GM10266 (cell line): ENCODE measurements around the gene PIP5K1B.

ENCODE experiments used
- DNase-seq: peaks from one replicate; pipeline ENCODE4 v3.0.0; 2012; ENCODE audit errors: extremely low spot score
- TF ChIP-seq, protein P1 (sequence below): IDR thresholded peaks from 2 replicates; pipeline ENCODE4 v1.5.1; 2012; ENCODE audit warnings: mild to moderate bottlenecking, low read depth; ENCODE audit not compliant: control insufficient read depth, insufficient read depth; ENCODE audit errors: missing control alignments

PIP5K1B gene

DNA sequence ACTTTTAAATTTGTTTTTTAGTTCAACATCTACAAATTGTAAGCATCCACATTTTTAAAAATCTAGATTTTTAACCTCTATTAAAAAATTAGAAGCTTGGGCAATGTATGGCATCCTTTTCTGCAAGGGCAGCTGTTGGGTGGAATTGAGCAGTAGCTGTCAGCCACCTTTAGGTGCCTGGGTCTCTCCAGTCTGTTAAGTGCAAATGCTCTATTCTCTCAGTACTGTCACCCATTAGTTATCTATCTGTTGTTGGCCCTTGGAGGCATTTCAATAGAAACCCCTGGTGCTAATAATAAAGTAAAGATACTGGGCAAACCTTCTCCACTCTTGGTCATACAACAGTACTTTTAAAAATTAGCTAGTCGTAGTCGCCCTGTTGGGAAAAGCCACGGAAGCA, 63.6 kb downstream of the PIP5K1B start:
- no peak for DNase-seq
- TF ChIP-seq, protein P1, sequence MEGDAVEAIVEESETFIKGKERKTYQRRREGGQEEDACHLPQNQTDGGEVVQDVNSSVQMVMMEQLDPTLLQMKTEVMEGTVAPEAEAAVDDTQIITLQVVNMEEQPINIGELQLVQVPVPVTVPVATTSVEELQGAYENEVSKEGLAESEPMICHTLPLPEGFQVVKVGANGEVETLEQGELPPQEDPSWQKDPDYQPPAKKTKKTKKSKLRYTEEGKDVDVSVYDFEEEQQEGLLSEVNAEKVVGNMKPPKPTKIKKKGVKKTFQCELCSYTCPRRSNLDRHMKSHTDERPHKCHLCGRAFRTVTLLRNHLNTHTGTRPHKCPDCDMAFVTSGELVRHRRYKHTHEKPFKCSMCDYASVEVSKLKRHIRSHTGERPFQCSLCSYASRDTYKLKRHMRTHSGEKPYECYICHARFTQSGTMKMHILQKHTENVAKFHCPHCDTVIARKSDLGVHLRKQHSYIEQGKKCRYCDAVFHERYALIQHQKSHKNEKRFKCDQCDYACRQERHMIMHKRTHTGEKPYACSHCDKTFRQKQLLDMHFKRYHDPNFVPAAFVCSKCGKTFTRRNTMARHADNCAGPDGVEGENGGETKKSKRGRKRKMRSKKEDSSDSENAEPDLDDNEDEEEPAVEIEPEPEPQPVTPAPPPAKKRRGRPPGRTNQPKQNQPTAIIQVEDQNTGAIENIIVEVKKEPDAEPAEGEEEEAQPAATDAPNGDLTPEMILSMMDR = no peak

DNA sequence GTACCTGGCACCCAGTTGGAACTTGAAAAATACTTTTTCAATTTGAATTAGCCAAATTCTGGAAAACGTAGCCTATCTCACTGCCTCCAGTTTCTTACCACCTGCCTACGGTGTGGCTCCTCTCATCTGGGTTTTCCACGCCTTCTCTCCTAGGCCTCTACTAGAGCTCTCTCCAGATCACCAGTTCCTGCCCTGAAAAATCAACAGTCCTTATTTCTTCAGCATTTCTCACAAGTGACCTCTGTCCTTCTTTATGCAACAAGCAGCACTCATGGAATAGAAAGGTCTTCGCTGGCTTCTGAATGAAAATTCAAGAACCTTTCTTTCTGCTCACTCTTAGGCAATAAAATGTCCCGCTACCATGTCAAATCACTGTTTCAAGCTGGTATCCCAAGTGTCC, 64.8 kb downstream of the PIP5K1B start:
- TF ChIP-seq, protein P1 = no peak

DNA sequence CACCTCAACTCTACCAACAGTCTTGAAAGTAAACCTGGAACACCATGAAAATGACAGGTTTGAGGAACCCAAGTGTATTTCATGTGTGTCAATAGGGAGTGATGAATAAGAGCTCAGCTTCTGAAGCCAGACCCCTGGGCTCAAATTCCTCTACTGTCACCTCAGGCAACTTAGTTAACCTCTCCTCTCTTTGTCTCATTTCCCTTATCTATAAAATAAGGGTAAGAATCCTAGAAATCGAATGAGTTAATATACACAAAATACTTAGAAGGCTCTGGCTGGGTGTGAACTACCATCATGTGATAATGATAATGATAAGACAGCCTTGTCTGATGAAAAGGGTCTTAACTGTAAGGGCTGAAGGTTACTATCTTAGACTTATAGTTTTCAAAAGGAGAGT, 66.3 kb downstream of the PIP5K1B start:
- DNase-seq = no peak
- TF ChIP-seq, protein P1 = no peak

More for the DNA sequence above, 64.8 kb downstream of the PIP5K1B start:
- DNase-seq = no peak

DNA sequence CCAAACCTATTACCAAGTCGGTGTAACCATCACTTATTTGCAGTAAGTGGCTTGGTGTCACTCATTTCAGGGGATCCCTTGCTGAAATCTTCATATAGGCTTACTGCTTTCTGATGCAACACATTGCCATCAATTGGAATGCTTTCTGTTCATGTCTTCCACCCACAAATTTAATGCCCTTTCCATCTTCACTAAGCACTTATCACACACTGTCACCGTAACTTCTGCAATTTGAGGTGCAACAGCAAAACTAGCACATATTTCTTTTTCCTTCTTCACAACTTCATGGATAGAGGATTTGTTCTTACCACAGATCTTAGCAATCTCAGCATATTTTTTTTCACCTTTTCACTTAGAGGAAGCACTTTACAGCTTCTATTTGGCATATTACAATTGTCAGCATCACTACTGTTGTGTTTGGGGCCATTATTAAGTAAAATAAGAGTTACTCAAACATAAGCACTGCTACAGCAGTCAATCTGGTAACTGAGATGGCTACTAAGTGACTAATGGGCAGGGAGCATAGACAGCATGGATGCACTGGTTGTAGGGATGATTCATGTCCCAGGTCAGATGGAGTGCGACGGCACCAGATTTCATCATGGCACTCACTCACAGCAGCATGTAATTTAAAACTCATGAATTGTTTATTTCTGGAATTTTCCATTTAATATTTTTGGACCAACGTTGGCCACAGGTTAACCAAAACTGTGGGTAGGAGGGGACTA, 70.1 kb downstream of the PIP5K1B start:
- DNase-seq = no peak
- TF ChIP-seq, protein P1 = no peak

DNA sequence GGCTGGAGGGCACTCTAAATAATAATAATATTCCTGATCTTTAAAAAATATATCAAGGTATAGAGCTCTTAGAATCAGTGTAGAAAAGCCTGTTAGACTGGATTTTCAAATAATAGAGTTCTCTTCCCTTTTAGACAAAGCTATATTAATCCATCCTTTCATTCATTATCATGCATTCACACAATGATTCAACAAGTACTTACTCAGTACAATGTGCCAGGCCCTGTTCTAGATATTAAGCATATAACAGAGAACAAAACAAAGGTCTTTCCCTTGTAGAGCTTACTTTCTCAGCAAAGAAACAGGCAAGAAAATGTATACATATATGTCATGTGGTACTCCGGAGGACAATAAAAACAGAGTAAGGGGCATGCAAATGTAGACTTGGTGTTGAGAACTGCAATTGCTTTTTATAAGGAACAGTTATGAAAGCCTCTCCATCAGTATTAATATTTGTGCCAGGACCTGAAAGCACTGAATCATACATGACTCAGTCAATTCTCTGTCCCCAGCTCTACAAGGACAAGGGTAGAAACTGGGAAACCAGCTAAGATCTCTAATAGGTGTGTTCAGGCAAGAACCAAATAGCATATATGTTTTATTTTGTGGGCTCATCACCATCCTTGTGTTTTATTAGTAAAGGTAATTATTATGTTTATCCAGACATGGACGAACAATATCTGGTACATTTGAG, 72.2 kb downstream of the PIP5K1B start:
- no peak for DNase-seq
- TF ChIP-seq, protein P1 = no peak

DNA sequence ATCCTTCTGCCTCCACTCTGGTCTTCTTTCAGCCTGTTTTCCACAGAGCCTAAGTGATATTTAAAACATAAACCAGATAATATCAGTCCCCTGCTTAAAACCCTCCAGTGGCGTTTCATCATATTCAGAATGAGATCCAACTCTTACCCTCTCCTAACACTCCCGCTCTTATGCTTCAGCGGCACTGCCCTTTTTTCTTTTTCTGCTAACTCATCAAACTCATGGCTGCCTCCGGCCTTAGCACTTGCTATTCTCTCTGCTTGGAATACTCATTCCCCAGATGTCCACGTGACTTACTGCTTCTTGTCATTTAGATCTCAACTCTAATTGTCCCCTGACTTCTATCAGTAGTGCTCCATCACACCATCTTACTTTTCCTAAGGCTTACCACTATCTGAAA, 73.6 kb downstream of the PIP5K1B start:
- DNase-seq = no peak
- TF ChIP-seq, protein P1 = no peak

DNA sequence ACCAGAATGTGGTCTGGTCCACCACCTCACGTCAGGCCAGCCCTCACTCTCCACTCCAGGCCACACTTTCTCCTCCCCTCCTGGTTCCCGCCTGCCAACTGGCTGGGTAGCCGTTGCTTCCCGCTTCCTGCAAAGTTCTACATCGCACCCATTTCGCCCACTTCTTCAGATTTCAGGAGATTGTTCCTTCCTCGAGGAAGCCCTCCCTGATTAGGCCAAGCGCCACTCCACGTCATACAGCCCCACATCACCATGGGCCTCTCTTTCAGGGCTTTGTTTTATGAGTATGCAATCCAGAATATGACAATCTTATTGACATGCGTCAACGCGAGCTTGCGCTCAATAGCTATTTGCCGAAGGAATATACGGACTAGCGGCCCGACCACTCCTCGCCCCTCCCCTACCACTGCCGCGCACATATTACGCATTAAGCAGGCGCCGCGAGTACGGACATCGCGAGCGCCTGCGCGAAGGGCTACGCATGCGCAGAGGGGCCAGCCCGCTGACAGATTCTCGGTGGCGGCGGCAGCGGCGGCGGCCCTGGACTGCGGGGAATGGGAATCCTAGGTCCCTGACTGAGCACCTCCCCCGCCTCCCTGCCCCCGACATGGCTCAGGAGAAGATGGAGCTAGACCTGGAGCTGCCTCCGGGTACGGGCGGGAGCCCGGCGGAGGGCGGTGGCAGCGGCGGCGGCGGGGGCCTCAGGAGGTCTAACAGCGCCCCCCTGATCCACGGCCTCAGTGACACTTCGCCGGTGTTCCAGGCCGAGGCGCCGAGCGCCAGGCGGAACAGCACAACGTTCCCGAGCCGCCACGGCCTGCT, 74.7 kb downstream of the PIP5K1B start:
- TF ChIP-seq, protein P1 = peak; percentile 73

More for the DNA sequence above, 74.7 kb downstream of the PIP5K1B start:
- peak; percentile 89 for DNase-seq
